ENCODE data around the gene POLR3G.

The POLR3G gene

GRCh38 chr5:90549729-90550275 lies 75.1 kb downstream of the POLR3G start:
- Histone ChIP-seq H3K27ac (ENCODE audit: low read depth, low read length) (no peak overlapping the region), H2AFZ (ENCODE audit: low read length, unreplicated experiment) (no peak overlapping the region), H3K4me3 (ENCODE audit: low read depth, low read length) (no peak overlapping the region), H3K4me1 (ENCODE audit: control insufficient read depth, insufficient read depth, low read length, unreplicated experiment) (no peaks in the 10 kb centered on the region), H3K79me2 (ENCODE audit: control insufficient read depth, insufficient read depth, low read length, unreplicated experiment) (no peaks in the 10 kb centered on the region), H3K27me3 (ENCODE audit: insufficient read depth, low read length) (peaks cover 88% of the 10 kb centered on the region), H3K36me3 (ENCODE audit: insufficient read depth, low read length) (no peaks in the 10 kb centered on the region)

DNA sequence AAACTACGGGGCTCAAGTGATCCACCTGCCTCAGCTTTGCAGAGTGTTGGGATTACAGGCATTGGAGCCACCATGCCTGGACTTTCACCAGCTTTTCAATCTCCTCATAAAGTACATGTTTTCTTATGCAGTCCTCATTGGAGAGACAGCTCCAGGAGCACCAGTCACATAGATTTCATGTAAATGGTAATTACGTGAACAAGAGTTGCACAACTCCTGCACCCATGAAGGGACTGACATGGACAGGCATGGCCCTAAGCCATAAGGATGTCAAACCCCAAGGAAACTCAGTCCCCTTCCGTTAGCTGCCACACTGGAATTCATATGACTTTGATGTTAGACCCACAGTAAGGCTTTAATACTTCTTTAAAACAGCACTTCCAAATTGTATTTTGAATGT lies 76.3 kb downstream of the POLR3G start:
- H3K36me3 ChIP-seq (ENCODE audit: insufficient read depth, low read length) = no peaks in the 10 kb centered on the region
- H3K4me1 ChIP-seq (ENCODE audit: control insufficient read depth, insufficient read depth, low read length, unreplicated experiment) = no peaks in the 10 kb centered on the region
- H3K27ac ChIP-seq (ENCODE audit: low read depth, low read length) = no peak overlapping the region
- peaks cover 90% of the 10 kb centered on the region for H3K27me3 ChIP-seq (ENCODE audit: insufficient read depth, low read length)
- no peaks in the 10 kb centered on the region for H3K79me2 ChIP-seq (ENCODE audit: control insufficient read depth, insufficient read depth, low read length, unreplicated experiment)
- H2AFZ ChIP-seq (ENCODE audit: low read length, unreplicated experiment) = no peak overlapping the region
- no peak overlapping the region for H3K4me3 ChIP-seq (ENCODE audit: low read depth, low read length)

DNA sequence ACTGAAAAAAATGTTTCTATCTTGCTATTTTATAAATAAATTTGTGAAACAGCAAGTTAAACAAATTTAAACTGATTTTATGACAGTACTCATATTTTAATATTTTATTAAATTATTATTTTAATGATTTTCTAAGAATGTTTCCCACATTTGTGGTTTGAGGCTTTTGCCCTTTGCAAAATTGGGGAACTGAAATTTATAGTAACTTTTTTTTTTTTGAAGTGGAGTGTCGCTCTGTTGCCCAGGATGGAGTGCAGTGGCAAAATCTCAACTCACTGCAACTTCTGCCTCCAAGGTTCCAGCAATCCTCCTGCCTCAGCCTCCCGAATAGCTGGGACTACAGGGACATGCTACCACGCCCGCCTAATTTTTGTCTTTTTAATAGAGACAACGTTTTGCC lies 76.7 kb downstream of the POLR3G start:
- Histone ChIP-seq H3K27ac (ENCODE audit: low read depth, low read length) (no peak overlapping the region), H3K27me3 (ENCODE audit: insufficient read depth, low read length) (peaks cover 91% of the 10 kb centered on the region), H3K4me3 (ENCODE audit: low read depth, low read length) (no peak overlapping the region), H2AFZ (ENCODE audit: low read length, unreplicated experiment) (no peak overlapping the region), H3K36me3 (ENCODE audit: insufficient read depth, low read length) (no peaks in the 10 kb centered on the region), H3K79me2 (ENCODE audit: control insufficient read depth, insufficient read depth, low read length, unreplicated experiment) (no peaks in the 10 kb centered on the region), H3K4me1 (ENCODE audit: control insufficient read depth, insufficient read depth, low read length, unreplicated experiment) (no peaks in the 10 kb centered on the region)

- Histone ChIP-seq H3K36me3 (ENCODE audit: insufficient read depth, low read length) (no peaks in the 10 kb centered on the region), H3K27ac (ENCODE audit: low read depth, low read length) (no peak overlapping the region), H3K27me3 (ENCODE audit: insufficient read depth, low read length) (peaks cover 91% of the 10 kb centered on the region), H3K4me3 (ENCODE audit: low read depth, low read length) (no peak overlapping the region), H2AFZ (ENCODE audit: low read length, unreplicated experiment) (no peak overlapping the region), H3K4me1 (ENCODE audit: control insufficient read depth, insufficient read depth, low read length, unreplicated experiment) (no peaks in the 10 kb centered on the region), H3K79me2 (ENCODE audit: control insufficient read depth, insufficient read depth, low read length, unreplicated experiment) (no peaks in the 10 kb centered on the region)
Observed at GRCh38 chr5:90553711-90554110, 79.0 kb downstream of the POLR3G start.

- H3K4me3 ChIP-seq (ENCODE audit: low read depth, low read length) = no peak overlapping the region
- no peak overlapping the region for H3K27ac ChIP-seq (ENCODE audit: low read depth, low read length)
- H3K36me3 ChIP-seq (ENCODE audit: insufficient read depth, low read length) = no peaks in the 10 kb centered on the region
- no peaks in the 10 kb centered on the region for H3K4me1 ChIP-seq (ENCODE audit: control insufficient read depth, insufficient read depth, low read length, unreplicated experiment)
- H3K27me3 ChIP-seq (ENCODE audit: insufficient read depth, low read length) = peaks cover 92% of the 10 kb centered on the region
- H3K79me2 ChIP-seq (ENCODE audit: control insufficient read depth, insufficient read depth, low read length, unreplicated experiment) = no peaks in the 10 kb centered on the region
- no peak overlapping the region for H2AFZ ChIP-seq (ENCODE audit: low read length, unreplicated experiment)
Observed at GRCh38 chr5:90554358-90555006, 79.8 kb downstream of the POLR3G start.

DNA sequence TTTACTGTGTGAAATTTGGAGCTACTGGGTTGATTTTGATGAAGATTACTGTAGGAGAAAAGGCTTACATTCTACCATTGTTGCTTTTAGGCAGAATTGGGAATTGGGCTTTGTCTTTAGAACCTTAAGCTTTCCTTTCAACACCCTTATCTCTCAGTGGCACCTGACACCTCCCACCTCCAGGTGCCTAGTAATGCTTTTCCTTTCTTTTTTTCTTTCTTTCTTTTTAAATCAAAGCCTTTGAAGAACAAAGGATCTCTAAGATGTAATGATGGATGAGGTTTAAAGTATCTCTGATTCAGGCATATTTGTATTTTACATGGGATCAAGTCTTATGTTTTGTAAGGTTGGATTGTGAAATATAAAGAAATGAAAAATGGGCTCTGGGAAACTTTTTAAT lies 81.0 kb downstream of the POLR3G start:
- no peak overlapping the region for H3K27ac ChIP-seq (ENCODE audit: low read depth, low read length)
- no peaks in the 10 kb centered on the region for H3K4me1 ChIP-seq (ENCODE audit: control insufficient read depth, insufficient read depth, low read length, unreplicated experiment)
- no peaks in the 10 kb centered on the region for H3K79me2 ChIP-seq (ENCODE audit: control insufficient read depth, insufficient read depth, low read length, unreplicated experiment)
- H2AFZ ChIP-seq (ENCODE audit: low read length, unreplicated experiment) = no peak overlapping the region
- H3K27me3 ChIP-seq (ENCODE audit: insufficient read depth, low read length) = peaks cover 96% of the 10 kb centered on the region
- H3K36me3 ChIP-seq (ENCODE audit: insufficient read depth, low read length) = no peaks in the 10 kb centered on the region
- no peak overlapping the region for H3K4me3 ChIP-seq (ENCODE audit: low read depth, low read length)

DNA sequence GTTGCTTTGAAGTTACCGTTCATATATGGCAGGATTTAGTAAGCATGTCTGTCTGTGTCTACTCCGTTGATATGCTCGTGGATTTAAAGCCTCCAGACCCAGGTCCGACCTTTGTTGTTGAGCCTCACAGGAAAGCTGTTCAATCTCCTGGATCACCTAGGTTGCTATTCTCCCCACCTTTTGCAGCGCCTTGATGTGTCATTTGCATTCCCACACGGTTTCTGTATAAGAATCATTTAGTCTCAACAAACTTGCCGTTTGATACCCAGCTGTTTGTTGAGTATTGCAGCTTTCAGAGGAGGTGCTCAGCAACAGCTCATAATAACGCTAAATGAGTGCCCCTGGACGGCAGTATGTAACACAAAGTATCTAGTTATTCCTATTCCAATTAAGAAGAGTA lies 82.7 kb downstream of the POLR3G start:
- no peak overlapping the region for H3K27ac ChIP-seq (ENCODE audit: low read depth, low read length)
- H3K27me3 ChIP-seq (ENCODE audit: insufficient read depth, low read length) = peaks cover 99% of the 10 kb centered on the region
- H3K4me3 ChIP-seq (ENCODE audit: low read depth, low read length) = no peak overlapping the region
- no peaks in the 10 kb centered on the region for H3K79me2 ChIP-seq (ENCODE audit: control insufficient read depth, insufficient read depth, low read length, unreplicated experiment)
- no peaks in the 10 kb centered on the region for H3K36me3 ChIP-seq (ENCODE audit: insufficient read depth, low read length)
- H2AFZ ChIP-seq (ENCODE audit: low read length, unreplicated experiment) = no peak overlapping the region
- no peaks in the 10 kb centered on the region for H3K4me1 ChIP-seq (ENCODE audit: control insufficient read depth, insufficient read depth, low read length, unreplicated experiment)

GRCh38 chr5:90557871-90558270 lies 83.2 kb downstream of the POLR3G start:
- Histone ChIP-seq H3K4me1 (ENCODE audit: control insufficient read depth, insufficient read depth, low read length, unreplicated experiment) (no peaks in the 10 kb centered on the region), H2AFZ (ENCODE audit: low read length, unreplicated experiment) (no peak overlapping the region)

GRCh38 chr5:90558344-90559192 lies 83.9 kb downstream of the POLR3G start, which contains the start of gene ADGRV1:
TSS of gene ADGRV1 (plus strand) at chr5:90558797. CDS start at chr5:90558896, 99 bp downstream.
- no peak within 1 kb of the TSS for H3K27ac ChIP-seq (ENCODE audit: low read depth, low read length)
- no peak within 1 kb of the TSS for H2AFZ ChIP-seq (ENCODE audit: low read length, unreplicated experiment)
- H3K79me2 ChIP-seq (ENCODE audit: control insufficient read depth, insufficient read depth, low read length, unreplicated experiment) = no peaks in the 10 kb centered on the region
- H3K4me3 ChIP-seq (ENCODE audit: low read depth, low read length) = peak within 1 kb of the TSS; percentile 57
- H3K4me1 ChIP-seq (ENCODE audit: control insufficient read depth, insufficient read depth, low read length, unreplicated experiment) = no peaks in the 10 kb centered on the region
- peaks cover 98% of the 10 kb centered on the region for H3K27me3 ChIP-seq (ENCODE audit: insufficient read depth, low read length)
- H3K36me3 ChIP-seq (ENCODE audit: insufficient read depth, low read length) = no peaks in the 10 kb centered on the region

More at GRCh38 chr5:90557871-90558270, 83.2 kb downstream of the POLR3G start:
- Histone ChIP-seq H3K4me3 (ENCODE audit: low read depth, low read length) (peak overlapping the region; percentile 57), H3K27me3 (ENCODE audit: insufficient read depth, low read length) (peaks cover 98% of the 10 kb centered on the region), H3K27ac (ENCODE audit: low read depth, low read length) (no peak overlapping the region), H3K36me3 (ENCODE audit: insufficient read depth, low read length) (no peaks in the 10 kb centered on the region), H3K79me2 (ENCODE audit: control insufficient read depth, insufficient read depth, low read length, unreplicated experiment) (no peaks in the 10 kb centered on the region)

DNA sequence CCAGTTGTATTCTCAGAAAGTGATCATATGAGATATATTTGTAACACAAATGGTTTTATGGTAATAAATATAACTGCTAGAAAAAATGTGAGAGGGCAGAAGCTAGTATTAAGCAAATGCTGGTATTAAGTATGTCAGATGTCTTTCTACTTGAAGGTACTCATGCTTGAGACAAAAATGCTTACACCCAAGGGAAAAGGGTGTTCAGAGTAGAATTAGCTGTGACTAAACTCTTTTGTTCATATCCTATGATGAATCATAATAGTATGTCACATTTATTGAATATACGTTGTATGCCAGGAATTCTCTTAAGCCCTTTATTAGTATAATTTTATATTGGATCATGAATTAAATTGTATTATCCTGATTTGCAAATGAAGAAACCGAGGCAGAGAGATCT lies 86.1 kb downstream of the POLR3G start:
- Histone ChIP-seq H3K79me2 (ENCODE audit: control insufficient read depth, insufficient read depth, low read length, unreplicated experiment) (no peaks in the 10 kb centered on the region), H3K27me3 (ENCODE audit: insufficient read depth, low read length) (peaks cover 91% of the 10 kb centered on the region)

More for the DNA sequence above, 86.1 kb downstream of the POLR3G start:
- Histone ChIP-seq H2AFZ (ENCODE audit: low read length, unreplicated experiment) (no peak overlapping the region), H3K27ac (ENCODE audit: low read depth, low read length) (no peak overlapping the region), H3K4me1 (ENCODE audit: control insufficient read depth, insufficient read depth, low read length, unreplicated experiment) (no peaks in the 10 kb centered on the region), H3K36me3 (ENCODE audit: insufficient read depth, low read length) (no peaks in the 10 kb centered on the region), H3K4me3 (ENCODE audit: low read depth, low read length) (no peak overlapping the region)

Measured in ACC112 (cell line).